Activated CD8-positive, alpha-beta memory T cell treated with anti-CD3 and anti-CD28 coated beads, Interleukin-2, amount 50 U/mL, for 24 hours (primary cell): ENCODE measurements around the gene PCDH9.

Experiments
- DNase-seq: peaks from one replicate; pipeline ENCODE4 v3.0.0-alpha.2; 2020; ENCODE audit errors: extremely low read depth

Gene PCDH9

GRCh38 chr13:66468656-66469055, 761.5 kb downstream of the PCDH9 start:
- DNase-seq, result no peak

GRCh38 chr13:66462187-66462586, 767.9 kb downstream of the PCDH9 start:
- DNase-seq, result no peak

GRCh38 chr13:66461021-66461420, 769.1 kb downstream of the PCDH9 start:
- no peak for DNase-seq

GRCh38 chr13:66459634-66460033, 770.5 kb downstream of the PCDH9 start:
- DNase-seq, result no peak

GRCh38 chr13:66459143-66459542, 771.0 kb downstream of the PCDH9 start:
- DNase-seq, result no peak

- DNase-seq, result no peak
Measured at GRCh38 chr13:66446413-66446812, 783.7 kb downstream of the PCDH9 start.

GRCh38 chr13:66443926-66444325, 786.2 kb downstream of the PCDH9 start:
- no peak for DNase-seq

GRCh38 chr13:66440938-66441337, 789.2 kb downstream of the PCDH9 start:
- no peak for DNase-seq

GRCh38 chr13:66430728-66431127, 799.4 kb downstream of the PCDH9 start:
- no peak for DNase-seq

GRCh38 chr13:66430269-66430668, 799.9 kb downstream of the PCDH9 start:
- DNase-seq, result no peak

GRCh38 chr13:66429156-66429555, 801.0 kb downstream of the PCDH9 start:
- no peak for DNase-seq

- DNase-seq, result no peak
Measured at GRCh38 chr13:66427458-66427861, 802.7 kb downstream of the PCDH9 start.

- no peak for DNase-seq
Measured at GRCh38 chr13:66425741-66426140, 804.4 kb downstream of the PCDH9 start.

GRCh38 chr13:66424422-66424821, 805.7 kb downstream of the PCDH9 start:
- no peak for DNase-seq

- DNase-seq, result no peak
Measured at GRCh38 chr13:66415444-66415843, 814.7 kb downstream of the PCDH9 start.

GRCh38 chr13:66414066-66414800, 815.9 kb downstream of the PCDH9 start:
- DNase-seq, result no peak

- DNase-seq, result no peak
Measured at GRCh38 chr13:66410314-66410713, 819.8 kb downstream of the PCDH9 start.

GRCh38 chr13:66409542-66409941, 820.6 kb downstream of the PCDH9 start:
- DNase-seq, result no peak

- DNase-seq, result no peak
Measured at GRCh38 chr13:66407128-66407527, 823.0 kb downstream of the PCDH9 start.

- no peak for DNase-seq
Measured at GRCh38 chr13:66405908-66406802, 824.0 kb downstream of the PCDH9 start.

- no peak for DNase-seq
Measured at GRCh38 chr13:66402546-66402945, 827.6 kb downstream of the PCDH9 start.

- DNase-seq, result no peak
Measured at GRCh38 chr13:66402066-66402465, 828.1 kb downstream of the PCDH9 start.

- no peak for DNase-seq
Measured at GRCh38 chr13:66400292-66400691, 829.8 kb downstream of the PCDH9 start.
